GM19099 (cell line): Measurements from ENCODE around the gene CA10.

Source experiments
- POLR2A ChIP-seq: IDR thresholded peaks from 3 replicates; pipeline ENCODE4 v1.6.1; 2011; ENCODE audit warnings: low read depth; ENCODE audit not compliant: insufficient read length; ENCODE audit errors: extremely low read depth

Gene CA10

GRCh38 chr17:51734976-51735375 is 423.5 kb downstream of the CA10 start:
- no peak for TF ChIP-seq POLR2A

GRCh38 chr17:51734462-51734861 is 424.1 kb downstream of the CA10 start:
- TF ChIP-seq POLR2A, result no peak

- TF ChIP-seq POLR2A, result no peak
Observed at GRCh38 chr17:51733166-51733565, 425.3 kb downstream of the CA10 start.

- TF ChIP-seq POLR2A, result no peak
Observed at GRCh38 chr17:51731941-51732722, 426.4 kb downstream of the CA10 start.

- no peak for TF ChIP-seq POLR2A
Observed at GRCh38 chr17:51730303-51731050, 428.0 kb downstream of the CA10 start.

- no peak for TF ChIP-seq POLR2A
Observed at GRCh38 chr17:51725185-51725584, 433.3 kb downstream of the CA10 start.

- TF ChIP-seq POLR2A, result no peak
Observed at GRCh38 chr17:51724043-51724580, 434.4 kb downstream of the CA10 start.

- no peak for TF ChIP-seq POLR2A
Observed at GRCh38 chr17:51722994-51723393, 435.5 kb downstream of the CA10 start.

- no peak for TF ChIP-seq POLR2A
Observed at GRCh38 chr17:51721730-51722129, 436.8 kb downstream of the CA10 start.

GRCh38 chr17:51720439-51720838 is 438.1 kb downstream of the CA10 start:
- no peak for TF ChIP-seq POLR2A

- TF ChIP-seq POLR2A, result no peak
Observed at GRCh38 chr17:51718983-51719382, 439.5 kb downstream of the CA10 start.

- no peak for TF ChIP-seq POLR2A
Observed at GRCh38 chr17:51711581-51711980, 446.9 kb downstream of the CA10 start.

GRCh38 chr17:51710634-51710979 is 447.9 kb downstream of the CA10 start:
- TF ChIP-seq POLR2A, result no peak

GRCh38 chr17:51709694-51710633 is 448.6 kb downstream of the CA10 start:
- TF ChIP-seq POLR2A, result no peak

- no peak for TF ChIP-seq POLR2A
Observed at GRCh38 chr17:51707216-51707615, 451.3 kb downstream of the CA10 start.

- no peak for TF ChIP-seq POLR2A
Observed at GRCh38 chr17:51706093-51706492, 452.4 kb downstream of the CA10 start.
